ENCODE results near the gene LRP1B. TPM values are rescaled to one million over a fixed set of nuclear protein-coding genes. Genes with fewer than 3 reads are reported as not detected.

The LRP1B gene
- total and polyA plus RNA-seq, 4 donors, result 0.01 to 0.84 (median 0.17) TPM

DNA sequence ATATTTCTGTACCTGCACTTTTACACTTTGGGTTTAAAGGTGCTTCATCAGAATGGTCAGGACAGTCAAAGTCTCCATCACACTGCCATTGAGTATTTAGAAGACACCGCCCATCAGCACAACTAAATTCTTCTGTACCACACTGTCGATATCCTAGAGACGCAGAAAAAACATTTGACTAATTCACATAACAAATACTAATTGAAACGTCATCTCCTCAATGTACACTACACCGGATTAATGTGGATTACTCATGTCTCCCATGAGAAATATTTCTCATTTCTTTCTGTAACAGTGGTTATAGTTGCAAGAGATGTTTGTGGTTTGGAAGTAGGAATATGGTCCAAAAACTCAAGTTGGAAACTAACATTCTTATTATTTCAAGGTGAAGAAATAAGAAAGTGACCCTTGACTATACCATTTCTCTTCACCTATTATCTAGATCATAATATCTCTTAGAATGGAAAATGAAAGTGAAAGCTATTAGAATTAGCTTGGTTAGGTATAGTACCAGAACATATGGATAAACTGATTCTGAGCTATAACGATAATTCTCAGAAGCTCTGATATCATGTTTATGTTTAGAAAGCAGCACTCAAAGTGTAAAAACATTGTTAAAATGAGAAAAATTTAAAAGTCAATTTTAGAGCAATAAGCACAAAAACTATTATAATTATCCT is 1627.7 kb downstream of the LRP1B start:
- no peak for TF ChIP-seq YY1 (IDR thresholded peaks at IDR 0.05)
- TF ChIP-seq ATF3 (IDR thresholded peaks at IDR 0.05), result no peak
- TF ChIP-seq SP1 (IDR thresholded peaks at IDR 0.05), result no peak
- TF ChIP-seq, protein P1, sequence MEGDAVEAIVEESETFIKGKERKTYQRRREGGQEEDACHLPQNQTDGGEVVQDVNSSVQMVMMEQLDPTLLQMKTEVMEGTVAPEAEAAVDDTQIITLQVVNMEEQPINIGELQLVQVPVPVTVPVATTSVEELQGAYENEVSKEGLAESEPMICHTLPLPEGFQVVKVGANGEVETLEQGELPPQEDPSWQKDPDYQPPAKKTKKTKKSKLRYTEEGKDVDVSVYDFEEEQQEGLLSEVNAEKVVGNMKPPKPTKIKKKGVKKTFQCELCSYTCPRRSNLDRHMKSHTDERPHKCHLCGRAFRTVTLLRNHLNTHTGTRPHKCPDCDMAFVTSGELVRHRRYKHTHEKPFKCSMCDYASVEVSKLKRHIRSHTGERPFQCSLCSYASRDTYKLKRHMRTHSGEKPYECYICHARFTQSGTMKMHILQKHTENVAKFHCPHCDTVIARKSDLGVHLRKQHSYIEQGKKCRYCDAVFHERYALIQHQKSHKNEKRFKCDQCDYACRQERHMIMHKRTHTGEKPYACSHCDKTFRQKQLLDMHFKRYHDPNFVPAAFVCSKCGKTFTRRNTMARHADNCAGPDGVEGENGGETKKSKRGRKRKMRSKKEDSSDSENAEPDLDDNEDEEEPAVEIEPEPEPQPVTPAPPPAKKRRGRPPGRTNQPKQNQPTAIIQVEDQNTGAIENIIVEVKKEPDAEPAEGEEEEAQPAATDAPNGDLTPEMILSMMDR (IDR thresholded peaks at IDR 0.05; ENCODE audit: low read depth, low read length, missing input control), result no peak
- no peak for TF ChIP-seq TAF1 (conservative IDR thresholded peaks at IDR 0.05)
- TF ChIP-seq FOXA1 (IDR thresholded peaks at IDR 0.05), result no peak
- no peak for TF ChIP-seq EGR1 (IDR thresholded peaks at IDR 0.05; ENCODE audit: low read depth in 2 of 2)
- TF ChIP-seq, protein P2, sequence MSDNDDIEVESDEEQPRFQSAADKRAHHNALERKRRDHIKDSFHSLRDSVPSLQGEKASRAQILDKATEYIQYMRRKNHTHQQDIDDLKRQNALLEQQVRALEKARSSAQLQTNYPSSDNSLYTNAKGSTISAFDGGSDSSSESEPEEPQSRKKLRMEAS (IDR thresholded peaks at IDR 0.05), result no peak
- TF ChIP-seq HNF4G (IDR thresholded peaks at IDR 0.05), result no peak
- TF ChIP-seq FOXA2 (IDR thresholded peaks at IDR 0.05), result no peak
- no peak for TF ChIP-seq GABPA (IDR thresholded peaks at IDR 0.05 in 1 of 2, conservative IDR thresholded peaks at IDR 0.05 in 1 of 2)
- TF ChIP-seq NR2F2 (IDR thresholded peaks at IDR 0.05), result no peak
- TF ChIP-seq, protein P3, sequence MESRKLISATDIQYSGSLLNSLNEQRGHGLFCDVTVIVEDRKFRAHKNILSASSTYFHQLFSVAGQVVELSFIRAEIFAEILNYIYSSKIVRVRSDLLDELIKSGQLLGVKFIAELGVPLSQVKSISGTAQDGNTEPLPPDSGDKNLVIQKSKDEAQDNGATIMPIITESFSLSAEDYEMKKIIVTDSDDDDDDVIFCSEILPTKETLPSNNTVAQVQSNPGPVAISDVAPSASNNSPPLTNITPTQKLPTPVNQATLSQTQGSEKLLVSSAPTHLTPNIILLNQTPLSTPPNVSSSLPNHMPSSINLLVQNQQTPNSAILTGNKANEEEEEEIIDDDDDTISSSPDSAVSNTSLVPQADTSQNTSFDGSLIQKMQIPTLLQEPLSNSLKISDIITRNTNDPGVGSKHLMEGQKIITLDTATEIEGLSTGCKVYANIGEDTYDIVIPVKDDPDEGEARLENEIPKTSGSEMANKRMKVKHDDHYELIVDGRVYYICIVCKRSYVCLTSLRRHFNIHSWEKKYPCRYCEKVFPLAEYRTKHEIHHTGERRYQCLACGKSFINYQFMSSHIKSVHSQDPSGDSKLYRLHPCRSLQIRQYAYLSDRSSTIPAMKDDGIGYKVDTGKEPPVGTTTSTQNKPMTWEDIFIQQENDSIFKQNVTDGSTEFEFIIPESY (IDR thresholded peaks at IDR 0.05), result no peak
- TF ChIP-seq REST (IDR thresholded peaks at IDR 0.05), result no peak
- no peak for TF ChIP-seq HNF4A (conservative IDR thresholded peaks at IDR 0.05)
- TF ChIP-seq RXRA (IDR thresholded peaks at IDR 0.05), result no peak
- no peak for TF ChIP-seq JUND (IDR thresholded peaks at IDR 0.05)
- no peak for TF ChIP-seq RAD21 (IDR thresholded peaks at IDR 0.05)
- WGBS, result 90% methylated on average over 6 of the region's 6 CpGs
- no peaks in the 10 kb centered on the region for H3K27me3 ChIP-seq (ENCODE audit: control insufficient read depth in 4 of 4, insufficient read depth in 4 of 4, low read length in 3 of 4)

More for the DNA sequence above, 1627.7 kb downstream of the LRP1B start:
- H3K9me3 ChIP-seq (ENCODE audit: control insufficient read depth in 4 of 4, low read length in 3 of 4), result no peaks in the 10 kb centered on the region
- no peak overlapping the region for H3K9ac ChIP-seq (ENCODE audit: low read depth in 1 of 2, low read length in 2 of 2)
- no peaks in the 10 kb centered on the region for H3K36me3 ChIP-seq (ENCODE audit: control insufficient read depth in 4 of 4, insufficient read depth in 3 of 4, low read depth in 1 of 4, low read length in 3 of 4)
- no peaks in the 10 kb centered on the region for H3K4me1 ChIP-seq (ENCODE audit: control insufficient read depth in 4 of 4, insufficient read depth in 4 of 4, low read length in 3 of 4)
- H3K27ac ChIP-seq (ENCODE audit: low read depth in 1 of 2, low read length in 2 of 2), result no peak overlapping the region
- DNase-seq (ENCODE audit: low spot score), result no peak
- peak overlapping the region in 1 of 3 donors; percentile 4 for H3K4me3 ChIP-seq (ENCODE audit: low read depth in 1 of 3, low read length in 3 of 3)
